OCI-LY3 (cell line): Measurements from ENCODE around the gene NME3.

Source experiments
- H2AFZ ChIP-seq: fragments of 200-600, 300-600 bp; shearing (Covaris generic); 2 replicates; pipeline ENCODE4 v1.6.0; 2014; ENCODE audit warnings: antibody characterized with exemption, low read depth, low read length
- H3K27ac ChIP-seq: fragments of 200-600, 300-600 bp; sonication (generic); 2 replicates; pipeline ENCODE4 v1.5.1; 2014; ENCODE audit warnings: mild to moderate bottlenecking, low read length, moderate library complexity, mixed read lengths
- H3K27me3 ChIP-seq: fragments of 200-600, 300-600 bp; sonication (generic); 2 replicates; pipeline ENCODE4 v1.6.1; 2014; ENCODE audit warnings: low read depth, low read length, mixed read lengths
- H3K36me3 ChIP-seq: fragments of 200-600, 300-600 bp; sonication (generic); replicated peaks from 2 replicates; pipeline ENCODE3; 2014; ENCODE audit warnings: low read depth, low read length, mixed read lengths
- H3K4me1 ChIP-seq: fragments of 300-600, 200-600 bp; sonication (generic); 2 replicates; pipeline ENCODE4 v1.6.1; 2014; ENCODE audit warnings: low read length, mixed read lengths
- H3K4me2 ChIP-seq: fragments of 200-600, 300-600 bp; sonication (generic); 2 replicates; pipeline ENCODE4 v1.6.1; 2014; ENCODE audit warnings: low read length, mixed read lengths
- H3K4me3 ChIP-seq: fragments of 300-600, 200-600 bp; sonication (generic); 2 replicates; pipeline ENCODE4 v1.5.1; 2014; ENCODE audit warnings: antibody characterized with exemption, mild to moderate bottlenecking, low read length, moderate library complexity
- H3K79me2 ChIP-seq: fragments of 300-600, 200-600 bp; shearing (Covaris generic); 2 replicates; pipeline ENCODE4 v1.6.1; 2014; ENCODE audit warnings: mild to moderate bottlenecking, low read length, mixed read lengths
- H3K9ac ChIP-seq: fragments of 300-600, 200-600 bp; shearing (Covaris generic); 2 replicates; pipeline ENCODE4 v1.6.0; 2014; ENCODE audit warnings: mild to moderate bottlenecking, low read length, moderate library complexity
- H3K9me3 ChIP-seq: fragments of 200-600, 300-600 bp; shearing (Covaris generic); 2 replicates; pipeline ENCODE4 v1.6.1; 2014; ENCODE audit warnings: low read length, mixed read lengths; ENCODE audit not compliant: insufficient read depth
- H4K20me1 ChIP-seq: fragments of 200-600, 300-600 bp; sonication (generic); 2 replicates; pipeline ENCODE4 v1.6.1; 2016; ENCODE audit warnings: low read length, mixed read lengths; ENCODE audit not compliant: insufficient read depth
- EZH2phosphoT487 ChIP-seq: fragments of 200-600 bp; shearing (Covaris generic); IDR thresholded peaks from 2 replicates; pipeline ENCODE4 v1.6.1; 2018; ENCODE audit warnings: antibody characterized with exemption, mixed run types, low read depth
- TF ChIP-seq, protein P1 (sequence below): fragments of 200-600, 300-600 bp; sonication (generic); IDR thresholded peaks from 2 replicates; pipeline ENCODE4 v1.5.1; 2014; ENCODE audit warnings: antibody characterized with exemption, low read length, low read depth

Gene NME3

GRCh38 chr16:1810106-1810505 lies 38.8 kb upstream of the NME3 start:
- H3K36me3 ChIP-seq, result peaks cover 8% of the 10 kb centered on the region
- no peak for TF ChIP-seq EZH2phosphoT487
- TF ChIP-seq, protein P1, sequence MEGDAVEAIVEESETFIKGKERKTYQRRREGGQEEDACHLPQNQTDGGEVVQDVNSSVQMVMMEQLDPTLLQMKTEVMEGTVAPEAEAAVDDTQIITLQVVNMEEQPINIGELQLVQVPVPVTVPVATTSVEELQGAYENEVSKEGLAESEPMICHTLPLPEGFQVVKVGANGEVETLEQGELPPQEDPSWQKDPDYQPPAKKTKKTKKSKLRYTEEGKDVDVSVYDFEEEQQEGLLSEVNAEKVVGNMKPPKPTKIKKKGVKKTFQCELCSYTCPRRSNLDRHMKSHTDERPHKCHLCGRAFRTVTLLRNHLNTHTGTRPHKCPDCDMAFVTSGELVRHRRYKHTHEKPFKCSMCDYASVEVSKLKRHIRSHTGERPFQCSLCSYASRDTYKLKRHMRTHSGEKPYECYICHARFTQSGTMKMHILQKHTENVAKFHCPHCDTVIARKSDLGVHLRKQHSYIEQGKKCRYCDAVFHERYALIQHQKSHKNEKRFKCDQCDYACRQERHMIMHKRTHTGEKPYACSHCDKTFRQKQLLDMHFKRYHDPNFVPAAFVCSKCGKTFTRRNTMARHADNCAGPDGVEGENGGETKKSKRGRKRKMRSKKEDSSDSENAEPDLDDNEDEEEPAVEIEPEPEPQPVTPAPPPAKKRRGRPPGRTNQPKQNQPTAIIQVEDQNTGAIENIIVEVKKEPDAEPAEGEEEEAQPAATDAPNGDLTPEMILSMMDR, result no peak

DNA sequence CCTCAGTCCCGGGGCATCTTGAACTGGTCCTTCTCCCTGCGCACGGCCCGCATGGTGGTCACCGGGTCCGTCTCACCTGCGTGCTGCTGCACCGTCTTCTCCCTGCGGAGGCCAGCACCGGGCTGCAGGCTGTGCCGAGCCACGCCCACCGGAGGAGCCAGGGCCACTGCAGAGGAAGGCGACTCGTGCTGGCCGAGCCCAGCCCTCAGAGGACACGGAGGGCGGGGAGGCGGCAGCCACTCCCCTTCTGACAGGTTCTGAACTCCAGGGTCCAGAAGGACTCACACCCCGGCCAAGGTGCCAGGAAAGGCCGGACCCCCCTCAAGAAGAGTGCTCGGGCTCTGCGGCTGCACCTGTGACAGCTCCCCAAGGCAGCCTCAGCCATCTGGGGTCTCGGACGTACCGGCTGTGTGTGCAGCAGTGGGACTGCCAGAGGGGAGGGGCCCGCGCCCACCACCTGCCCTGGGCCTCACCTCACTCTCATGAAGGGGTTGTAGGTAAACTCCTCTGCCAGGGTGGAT lies 38.0 kb upstream of the NME3 start:
- no peak overlapping the region for H2AFZ ChIP-seq
- H3K4me3 ChIP-seq, result no peak overlapping the region
- no peaks in the 10 kb centered on the region for H3K4me1 ChIP-seq

More at GRCh38 chr16:1810106-1810505, 38.8 kb upstream of the NME3 start:
- no peaks in the 10 kb centered on the region for H3K27me3 ChIP-seq
- no peaks in the 10 kb centered on the region for H4K20me1 ChIP-seq
- H3K4me1 ChIP-seq, result no peaks in the 10 kb centered on the region
- H2AFZ ChIP-seq, result no peak overlapping the region
- H3K9me3 ChIP-seq, result no peaks in the 10 kb centered on the region
- H3K79me2 ChIP-seq, result no peaks in the 10 kb centered on the region
- no peak overlapping the region for H3K9ac ChIP-seq
- no peak overlapping the region for H3K27ac ChIP-seq
- no peak overlapping the region for H3K4me2 ChIP-seq
- no peak overlapping the region for H3K4me3 ChIP-seq

DNA sequence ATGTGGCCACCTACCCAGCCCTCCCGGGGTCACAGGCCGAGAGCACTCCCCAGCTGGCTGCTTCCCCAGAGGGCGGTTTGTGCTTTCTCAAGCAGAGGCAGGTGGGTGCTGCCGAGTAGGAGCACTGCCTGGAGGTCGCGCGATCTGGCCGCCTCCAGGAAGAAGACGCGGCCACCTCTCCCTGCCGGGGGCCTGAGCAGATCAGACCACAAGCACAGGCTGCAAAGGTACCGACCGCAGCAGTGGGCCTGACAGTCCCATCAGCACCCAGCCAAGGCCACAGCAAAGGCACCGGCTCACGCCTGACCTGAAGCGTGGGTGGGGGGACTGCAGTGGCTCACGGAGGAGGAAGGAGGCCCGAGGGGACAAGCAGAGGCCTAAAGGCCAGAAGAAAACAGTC lies 37.3 kb upstream of the NME3 start:
- Histone ChIP-seq H3K4me3 (no peak overlapping the region), H3K79me2 (no peaks in the 10 kb centered on the region), H2AFZ (no peak overlapping the region), H3K27me3 (no peaks in the 10 kb centered on the region), H3K9me3 (no peaks in the 10 kb centered on the region), H3K36me3 (peaks cover 7% of the 10 kb centered on the region), H3K9ac (no peak overlapping the region), H3K27ac (no peak overlapping the region), H3K4me1 (no peaks in the 10 kb centered on the region), H4K20me1 (no peaks in the 10 kb centered on the region), H3K4me2 (no peak overlapping the region)
- no peak for TF ChIP-seq EZH2phosphoT487
- TF ChIP-seq, protein P1, result no peak

More for the DNA sequence above, 38.0 kb upstream of the NME3 start:
- no peak overlapping the region for H3K27ac ChIP-seq
- H3K9me3 ChIP-seq, result no peaks in the 10 kb centered on the region
- H3K9ac ChIP-seq, result no peak overlapping the region
- H3K27me3 ChIP-seq, result no peaks in the 10 kb centered on the region
- no peaks in the 10 kb centered on the region for H4K20me1 ChIP-seq
- H3K36me3 ChIP-seq, result peaks cover 8% of the 10 kb centered on the region
- no peak overlapping the region for H3K4me2 ChIP-seq
- H3K79me2 ChIP-seq, result no peaks in the 10 kb centered on the region
- no peak for TF ChIP-seq EZH2phosphoT487
- TF ChIP-seq, protein P1, result no peak

DNA sequence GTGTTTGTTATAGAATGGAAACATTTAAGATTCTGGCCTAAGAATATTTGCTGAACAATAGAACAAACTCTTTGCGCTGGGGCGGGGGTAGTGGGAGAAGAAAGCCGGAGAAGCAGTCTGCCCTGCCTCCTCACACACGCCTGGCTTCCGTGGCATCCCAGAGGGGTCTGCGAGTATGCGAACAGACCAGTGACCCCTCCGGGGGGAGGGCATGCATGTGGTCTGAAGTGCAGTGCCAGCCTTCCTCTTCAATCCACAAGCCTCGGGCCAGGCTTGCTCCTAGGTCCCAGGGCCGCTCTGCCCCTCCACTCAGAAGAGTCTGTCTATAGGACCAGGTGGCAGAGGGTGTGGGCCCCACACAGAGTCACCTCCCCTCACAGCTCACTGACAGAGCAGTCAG lies 36.3 kb upstream of the NME3 start:
- H3K36me3 ChIP-seq, result peaks cover 5% of the 10 kb centered on the region
- no peak overlapping the region for H3K9ac ChIP-seq
- no peaks in the 10 kb centered on the region for H3K9me3 ChIP-seq
- H3K27me3 ChIP-seq, result no peaks in the 10 kb centered on the region
- no peaks in the 10 kb centered on the region for H4K20me1 ChIP-seq
- H3K27ac ChIP-seq, result no peak overlapping the region
- H3K4me1 ChIP-seq, result no peaks in the 10 kb centered on the region
- H3K4me3 ChIP-seq, result no peak overlapping the region
- H3K79me2 ChIP-seq, result no peaks in the 10 kb centered on the region
- H2AFZ ChIP-seq, result no peak overlapping the region
- TF ChIP-seq, protein P1, result no peak
- no peak for TF ChIP-seq EZH2phosphoT487
- H3K4me2 ChIP-seq, result no peak overlapping the region
